Neuronal stem cell (in vitro differentiated cells): ENCODE results near the gene ADD1.

Source experiments
- DNase-seq: peaks from one replicate; pipeline ENCODE4 v3.0.0-alpha.2; 2013; ENCODE audit warnings: low spot score
- H2AFZ ChIP-seq: one replicate; pipeline ENCODE4 v1.6.1; 2013; ENCODE audit warnings: mild to moderate bottlenecking, low read length, inconsistent platforms
- H2AK5ac ChIP-seq: 2 replicates; pipeline ENCODE4 v1.6.1; 2013; ENCODE audit warnings: low read depth, mild to moderate bottlenecking, inconsistent platforms, low read length, moderate library complexity, mixed read lengths
- H2BK120ac ChIP-seq: 2 replicates; pipeline ENCODE4 v1.6.1; 2013; ENCODE audit warnings: low read depth, mild to moderate bottlenecking, inconsistent platforms, low read length, moderate library complexity, mixed read lengths
- H2BK12ac ChIP-seq: one replicate; pipeline ENCODE4 v1.6.1; 2013; ENCODE audit warnings: low read length, inconsistent platforms
- H2BK15ac ChIP-seq: 2 replicates; pipeline ENCODE4 v1.6.1; 2013; ENCODE audit warnings: mild to moderate bottlenecking, low read length, inconsistent platforms, mixed read lengths
- H2BK5ac ChIP-seq: one replicate; pipeline ENCODE4 v1.6.1; 2013; ENCODE audit warnings: inconsistent platforms, mild to moderate bottlenecking, low read length, moderate library complexity
- H3K14ac ChIP-seq: one replicate; pipeline ENCODE4 v1.6.1; 2013; ENCODE audit warnings: low read length, inconsistent platforms
- H3K18ac ChIP-seq: 2 replicates; pipeline ENCODE4 v1.6.1; 2013; ENCODE audit warnings: low read length, inconsistent platforms
- H3K23ac ChIP-seq: 2 replicates; pipeline ENCODE4 v1.6.1; 2013; ENCODE audit warnings: low read depth, mild to moderate bottlenecking, mixed read lengths, low read length, inconsistent platforms; ENCODE audit not compliant: poor library complexity
- H3K27ac ChIP-seq: replicated peaks from 3 replicates; pipeline ENCODE4 v1.5.1; 2013; ENCODE audit warnings: low read length, inconsistent platforms
- H3K27me3 ChIP-seq, 3 experiments: 2 replicates each; pipeline ENCODE4 v1.6.1; 2013; ENCODE audit warnings: low read length in 3 of 3, mild to moderate bottlenecking in 2 of 3, inconsistent platforms in 1 of 3, low read depth in 1 of 3, mixed read lengths in 1 of 3, moderate library complexity in 1 of 3; ENCODE audit not compliant: control insufficient read depth in 3 of 3, insufficient read depth in 3 of 3
- H3K36me3 ChIP-seq, 2 donors: replicated peaks in 1 of 2; 2 replicates each; pipeline ENCODE4 v1.6.1; 2013; ENCODE audit warnings: low read length in 2 of 2; ENCODE audit not compliant: control insufficient read depth in 2 of 2, insufficient read depth in 2 of 2
- H3K4ac ChIP-seq: 2 replicates; pipeline ENCODE4 v1.6.1; 2013; ENCODE audit warnings: inconsistent platforms, mild to moderate bottlenecking, low read length, moderate library complexity
- H3K4me1 ChIP-seq, 2 donors: 1 replicate in 1 of 2; 2 replicates in 1 of 2; pipeline ENCODE4 v1.6.1; 2013; ENCODE audit warnings: low read length in 2 of 2, low read depth in 1 of 2; ENCODE audit not compliant: control insufficient read depth in 2 of 2, insufficient read depth in 1 of 2
- H3K4me2 ChIP-seq: one replicate; pipeline ENCODE4 v1.6.1; 2013; ENCODE audit warnings: mild to moderate bottlenecking, low read length, inconsistent platforms; ENCODE audit not compliant: insufficient read depth, poor library complexity, severe bottlenecking
- H3K4me3 ChIP-seq, 2 donors: 2 replicates each; pipeline ENCODE4 v1.5.1; 2013; ENCODE audit warnings: low read length in 2 of 2, mild to moderate bottlenecking in 2 of 2, inconsistent platforms in 1 of 2, moderate library complexity in 1 of 2
- H3K79me1 ChIP-seq: one replicate; pipeline ENCODE4 v1.6.1; 2013; ENCODE audit warnings: low read depth, mild to moderate bottlenecking, inconsistent platforms, low read length, moderate library complexity
- H3K9ac ChIP-seq: one replicate; pipeline ENCODE4 v1.6.1; 2013; ENCODE audit warnings: mild to moderate bottlenecking, low read depth, low read length, inconsistent platforms; ENCODE audit not compliant: poor library complexity
- H3K9me3 ChIP-seq, 2 donors: replicated peaks in 1 of 2; 2 replicates each; pipeline versions ENCODE3 to v1.6.1; 2013; ENCODE audit warnings: low read length in 2 of 2, mild to moderate bottlenecking in 2 of 2, inconsistent platforms in 1 of 2, low read depth in 1 of 2, mixed read lengths in 1 of 2, moderate library complexity in 1 of 2; ENCODE audit not compliant: control insufficient read depth in 2 of 2, insufficient read depth in 1 of 2
- H4K8ac ChIP-seq: one replicate; pipeline ENCODE4 v1.6.1; 2013; ENCODE audit warnings: low read depth, mild to moderate bottlenecking, inconsistent platforms, low read length, moderate library complexity
- H4K91ac ChIP-seq: one replicate; pipeline ENCODE4 v1.6.1; 2013; ENCODE audit warnings: low read length, low read depth, mild to moderate bottlenecking, inconsistent platforms; ENCODE audit not compliant: poor library complexity
- WGBS, 2 donors: extraction: QIAGEN DNeasy Blood & Tissue Kit; methylation state at CpG; one replicate each; pipeline ENCODE4 v1.1.7; 2013; ENCODE audit warnings: missing lambda C conversion rate in 2 of 2, mixed read lengths in 1 of 2; ENCODE audit not compliant: insufficient read length in 2 of 2, insufficient replicate concordance in 1 of 2; ENCODE audit errors: extremely low coverage in 2 of 2; 5-methylcytosine and 5-hydroxymethylcytosine counted together

ADD1 gene

DNA sequence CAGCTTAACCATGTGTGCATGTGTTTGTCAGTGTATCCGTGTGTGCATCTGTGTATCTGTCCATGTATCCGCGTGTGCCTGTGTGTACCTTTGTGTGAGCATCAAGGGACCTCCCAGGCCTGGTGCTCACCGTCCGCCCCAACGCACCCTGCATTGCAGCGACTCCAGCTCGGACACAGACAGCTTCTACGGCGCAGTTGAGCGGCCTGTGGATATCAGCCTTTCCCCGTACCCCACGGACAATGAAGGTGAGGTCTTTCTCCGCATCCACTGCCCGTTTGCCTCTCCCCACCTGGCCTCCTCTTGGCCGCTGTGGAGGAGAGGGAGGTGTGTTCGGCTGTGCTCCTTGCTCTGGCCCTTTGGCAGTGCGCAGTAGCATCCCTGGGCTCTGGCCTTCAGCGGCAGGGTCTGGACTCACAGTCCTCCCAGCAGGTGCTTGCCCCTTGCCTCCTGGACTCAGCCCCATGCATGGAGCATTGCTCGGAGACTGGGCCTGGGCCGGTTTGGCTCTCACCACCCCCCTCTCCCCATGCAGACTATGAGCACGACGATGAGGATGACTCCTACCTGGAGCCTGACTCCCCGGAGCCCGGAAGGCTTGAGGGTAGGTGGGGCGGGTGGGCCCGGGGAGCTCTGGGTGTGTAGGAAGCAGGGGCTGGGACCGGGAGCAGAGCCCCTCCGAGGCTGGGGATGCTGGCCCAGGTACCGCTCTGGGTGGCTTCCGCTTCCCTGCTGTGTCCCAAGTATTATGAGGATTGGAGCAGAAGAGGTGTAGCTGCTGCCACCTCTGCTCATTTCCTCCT lies 16.4 kb upstream of the ADD1 start:
- peak overlapping the region in 1 of 2 donors; percentile 9 for H3K4me3 ChIP-seq
- no peak overlapping the region for H3K14ac ChIP-seq
- no peaks in the 10 kb centered on the region for H3K9me3 ChIP-seq
- H3K79me1 ChIP-seq: peaks cover 5% of the 10 kb centered on the region
- peak overlapping the region; percentile 20 for H2BK5ac ChIP-seq
- whole genome bisulfite sequencing, 2 donors: no CpG with 5 or more reads among the region's 31 CpGs
- H2BK12ac ChIP-seq: no peak overlapping the region
- no peak overlapping the region for H3K4ac ChIP-seq
- H3K36me3 ChIP-seq: peaks cover 42 to 90% of the 10 kb centered on the region in 2 donors
- no peak overlapping the region for H3K18ac ChIP-seq
- H3K9ac ChIP-seq: peak overlapping the region; percentile 26
- no peak overlapping the region for H2AFZ ChIP-seq
- DNase-seq: no peak
- H4K91ac ChIP-seq: no peak overlapping the region
- no peaks in the 10 kb centered on the region for H3K27me3 ChIP-seq
- H2BK15ac ChIP-seq: no peak overlapping the region
- H4K8ac ChIP-seq: no peak overlapping the region
- H3K23ac ChIP-seq: peak overlapping the region; percentile 20
- H3K4me1 ChIP-seq: no peaks in the 10 kb centered on the region
- no peak overlapping the region for H3K4me2 ChIP-seq
- H2BK120ac ChIP-seq: no peak overlapping the region
- no peak overlapping the region for H2AK5ac ChIP-seq
- no peak overlapping the region for H3K27ac ChIP-seq

DNA sequence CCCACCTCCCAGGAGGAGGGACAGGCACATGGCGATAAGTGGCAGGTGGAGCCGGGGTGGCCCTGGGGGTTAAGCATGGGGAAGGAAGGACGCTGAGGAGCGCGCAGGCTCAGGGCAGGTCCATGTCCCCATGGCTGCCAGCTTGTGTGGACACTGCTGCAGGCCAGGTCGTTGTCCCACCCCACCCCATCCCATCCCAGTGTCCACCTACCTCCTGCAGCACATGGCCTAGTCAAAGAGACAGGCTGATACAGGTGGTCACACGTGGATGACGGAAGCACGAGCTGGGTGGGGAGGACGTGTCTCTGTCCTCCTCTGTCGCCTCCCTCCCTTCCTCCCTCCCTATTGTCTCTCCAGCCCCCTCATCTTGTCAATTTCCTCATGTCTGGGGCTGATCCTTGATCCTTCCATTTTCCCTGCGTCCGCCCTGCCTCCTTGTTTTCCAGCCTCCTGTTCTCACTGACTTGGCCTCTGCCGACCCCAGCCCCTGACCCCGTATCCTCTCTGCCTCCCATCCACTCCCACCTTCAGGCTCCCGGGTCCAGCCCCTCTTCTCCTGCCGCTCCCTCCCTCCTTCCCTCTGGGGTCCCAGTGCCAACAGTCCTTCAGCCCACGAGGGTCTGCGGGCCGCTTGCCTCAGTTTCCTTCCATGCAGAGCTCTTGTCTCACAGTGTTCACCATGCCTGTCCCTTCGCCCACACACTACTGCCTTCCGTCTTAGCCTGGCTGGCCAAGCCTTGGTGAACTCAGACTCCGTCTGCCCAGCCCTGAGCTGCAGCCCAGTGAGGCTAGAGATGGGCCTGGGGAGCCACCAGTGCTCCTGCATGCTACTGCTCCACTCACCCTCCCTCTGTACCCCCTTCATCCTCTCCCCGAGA lies 15.5 kb upstream of the ADD1 start:
- Histone ChIP-seq H3K23ac (no peak overlapping the region), H3K9me3 (no peaks in the 10 kb centered on the region), H3K4me3 (no peak overlapping the region), H4K91ac (no peak overlapping the region), H2BK120ac (no peak overlapping the region), H3K27me3 (no peaks in the 10 kb centered on the region), H2BK15ac (no peak overlapping the region), H3K4me2 (no peak overlapping the region), H2AFZ (no peak overlapping the region), H3K79me1 (peaks cover 7% of the 10 kb centered on the region), H3K36me3 (peaks cover 40 to 94% of the 10 kb centered on the region in 2 donors), H3K4ac (no peak overlapping the region), H4K8ac (no peak overlapping the region), H3K27ac (no peak overlapping the region), H3K4me1 (no peaks in the 10 kb centered on the region), H3K18ac (peak overlapping the region; percentile 17), H2AK5ac (no peak overlapping the region), H3K9ac (peak overlapping the region; percentile 30), H2BK5ac (peak overlapping the region; percentile 20), H3K14ac (peak overlapping the region; percentile 97), H2BK12ac (peak overlapping the region; percentile 22)
- no CpG with 5 or more reads among the region's 24 CpGs for WGBS, 2 donors
- no peak for DNase-seq

DNA sequence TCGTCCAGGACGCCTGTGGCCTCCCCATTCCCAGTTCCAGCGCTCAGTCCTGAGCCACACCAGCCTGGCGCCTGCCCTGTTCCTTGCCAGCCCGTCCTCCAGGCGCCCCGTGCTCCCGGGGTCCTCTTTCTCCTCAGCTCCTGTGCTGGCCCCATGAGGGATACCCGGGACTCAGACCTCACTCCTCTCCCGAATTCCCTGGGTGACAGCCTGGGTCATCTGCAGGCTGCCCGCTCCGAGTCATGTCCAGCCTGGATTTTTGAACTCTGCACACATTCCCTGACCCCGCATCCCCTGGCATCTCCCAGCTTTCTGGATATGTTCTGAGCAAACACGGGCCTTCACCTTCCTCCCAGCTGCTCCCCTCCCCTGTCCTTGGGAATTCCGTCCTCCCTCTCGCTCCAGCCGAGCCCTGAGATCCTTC lies 14.9 kb upstream of the ADD1 start:
- Histone ChIP-seq H3K9me3 (no peaks in the 10 kb centered on the region), H4K8ac (no peak overlapping the region), H2BK15ac (no peak overlapping the region), H3K36me3 (peaks cover 40 to 93% of the 10 kb centered on the region in 2 donors), H3K4ac (no peak overlapping the region), H3K4me1 (no peaks in the 10 kb centered on the region), H2BK120ac (no peak overlapping the region), H2BK12ac (no peak overlapping the region), H2AK5ac (no peak overlapping the region), H3K79me1 (peaks cover 7% of the 10 kb centered on the region), H3K14ac (peak overlapping the region; percentile 97), H3K4me3 (no peak overlapping the region), H3K4me2 (no peak overlapping the region), H3K23ac (no peak overlapping the region), H3K27ac (no peak overlapping the region), H3K18ac (peak overlapping the region; percentile 17), H2AFZ (no peak overlapping the region), H3K27me3 (no peaks in the 10 kb centered on the region), H2BK5ac (no peak overlapping the region), H3K9ac (peak overlapping the region; percentile 30), H4K91ac (no peak overlapping the region)
- WGBS, 2 donors: no CpG with 5 or more reads among the region's 17 CpGs
- DNase-seq: no peak
